Ureter (tissue), 1 donor: Measurements from ENCODE around the gene TFF3. TPM values are rescaled to one million over a fixed set of nuclear protein-coding genes. Genes with fewer than 3 reads are reported as not detected.

Experiments used
- DNase-seq: peaks from one replicate; pipeline ENCODE4 v3.0.0-alpha.2; 2020; ENCODE audit warnings: low spot score
- total RNA-seq: library from RNA; stranded (reverse); gene quantifications from one replicate; pipeline ENCODE4 v1.2.4, GENCODE V29; 2023
- donor health status: DM: yes; HTN: yes; CAD: no.

Gene TFF3
- total RNA-seq, 1 donor from 2014 or later = 3.0 TPM

- DNase-seq = peak; percentile 37
Observed at GRCh38 chr21:42346866-42347600, 31.8 kb upstream of the TFF3 start.

- DNase-seq = peak; percentile 18
Observed at GRCh38 chr21:42346441-42346840, 31.2 kb upstream of the TFF3 start.

GRCh38 chr21:42344631-42345030 lies 29.4 kb upstream of the TFF3 start:
- peak; percentile 32 for DNase-seq

- DNase-seq = peak; percentile 35
Observed at GRCh38 chr21:42343963-42344510, 28.8 kb upstream of the TFF3 start.

GRCh38 chr21:42343556-42343955 lies 28.3 kb upstream of the TFF3 start:
- DNase-seq = peak; percentile 18

DNA sequence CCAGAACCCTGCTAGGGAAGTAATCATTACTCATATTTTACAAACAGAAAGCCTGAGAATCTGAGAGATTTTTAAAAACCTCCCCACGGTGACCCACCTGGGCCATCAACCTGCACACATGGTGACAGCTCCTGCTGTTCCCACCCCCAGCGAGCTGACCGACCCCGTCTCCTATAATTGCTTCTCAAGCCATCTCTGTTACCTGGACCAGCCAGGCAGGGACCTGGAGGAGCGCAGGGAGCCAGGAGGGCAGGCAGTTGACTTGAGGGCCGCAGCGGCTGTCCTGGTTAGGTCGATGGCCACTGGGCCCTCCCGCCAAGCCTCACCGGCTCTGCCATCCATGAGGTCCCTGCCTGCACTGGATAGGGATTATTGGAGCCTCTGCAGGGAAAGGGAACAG lies 27.9 kb upstream of the TFF3 start:
- peak; percentile 29 for DNase-seq

DNA sequence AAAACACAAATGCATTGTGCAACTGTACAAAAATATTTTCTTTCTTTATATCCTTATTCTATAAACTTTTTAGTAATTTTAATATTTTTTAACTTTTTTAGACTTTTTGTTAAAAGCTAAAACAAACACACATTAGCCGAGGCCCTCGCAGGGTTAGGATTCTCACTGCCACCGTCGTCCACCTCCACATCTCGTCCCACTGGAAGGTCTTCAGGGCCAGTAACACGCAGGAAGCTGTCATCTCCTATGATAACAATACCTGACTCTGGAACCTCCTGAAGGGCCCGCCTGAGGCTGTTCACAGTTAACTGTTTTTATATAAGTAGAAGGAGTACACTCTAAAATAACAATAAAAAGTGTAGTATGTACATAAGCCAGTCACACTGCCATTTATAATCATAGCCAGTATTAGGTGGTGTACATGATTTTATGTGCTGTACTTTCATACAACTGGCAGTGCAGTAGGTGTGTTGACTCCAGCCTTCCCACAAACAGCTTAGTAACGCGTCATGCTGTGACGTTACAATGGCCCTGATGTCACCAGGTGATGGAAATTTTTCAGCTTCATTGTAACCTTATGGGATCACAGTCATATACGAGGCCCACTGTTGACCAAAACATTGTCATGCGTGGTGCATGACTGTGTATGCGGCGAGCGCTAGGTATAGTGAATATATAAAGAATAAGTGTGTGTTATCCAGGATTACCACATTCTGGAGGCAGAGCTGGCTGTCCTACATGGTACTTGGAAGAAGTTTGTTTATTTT lies 26.8 kb upstream of the TFF3 start:
- DNase-seq = no peak

- DNase-seq = peak; percentile 20
Observed at GRCh38 chr21:42340187-42341050, 25.2 kb upstream of the TFF3 start.

- DNase-seq = peak; percentile 38
Observed at GRCh38 chr21:42338729-42339715, 23.8 kb upstream of the TFF3 start.

DNA sequence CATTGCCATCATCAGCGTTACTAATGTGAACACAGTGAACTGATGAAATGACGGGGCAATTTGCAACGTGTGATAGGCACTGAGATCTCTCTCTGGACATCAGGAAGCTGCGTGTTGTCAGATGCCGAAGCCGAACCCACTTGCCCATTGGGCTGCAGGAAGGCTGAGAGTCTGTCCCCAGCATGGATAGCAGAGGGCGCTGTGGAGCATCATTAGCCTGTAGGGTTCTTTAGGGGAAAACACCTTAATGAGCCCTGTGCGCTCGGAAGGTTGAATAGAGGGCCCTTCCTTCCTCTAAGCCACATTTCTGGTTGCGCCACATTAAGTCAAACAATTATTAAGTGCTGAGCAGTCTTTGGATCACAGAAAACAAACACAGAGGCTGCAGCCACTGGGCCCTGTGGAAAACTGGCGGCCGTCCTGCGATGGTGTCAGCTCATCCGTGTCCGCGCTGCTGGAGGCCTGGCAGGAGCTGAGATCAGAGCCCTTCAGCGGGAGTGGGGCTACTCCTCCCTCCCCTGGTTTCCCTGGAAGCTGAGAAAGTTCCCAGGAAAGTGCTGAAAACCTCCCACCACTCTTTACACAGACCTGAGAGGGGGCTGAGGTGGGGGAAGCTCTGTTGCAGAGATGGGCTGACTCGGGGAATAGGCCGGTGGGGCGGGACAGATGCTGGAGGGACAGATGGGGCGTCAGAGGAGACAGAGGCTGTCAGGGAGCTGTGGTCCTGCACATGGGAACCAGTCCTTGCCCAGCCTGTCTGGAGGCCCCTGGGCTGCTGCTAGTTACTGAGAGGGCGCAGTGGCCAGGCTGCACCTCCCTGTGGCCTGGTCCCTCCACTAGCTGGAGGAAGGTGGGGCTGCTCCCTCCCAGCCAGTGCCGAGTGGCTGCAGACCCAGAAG lies 22.9 kb upstream of the TFF3 start:
- DNase-seq = peak; percentile 87

DNA sequence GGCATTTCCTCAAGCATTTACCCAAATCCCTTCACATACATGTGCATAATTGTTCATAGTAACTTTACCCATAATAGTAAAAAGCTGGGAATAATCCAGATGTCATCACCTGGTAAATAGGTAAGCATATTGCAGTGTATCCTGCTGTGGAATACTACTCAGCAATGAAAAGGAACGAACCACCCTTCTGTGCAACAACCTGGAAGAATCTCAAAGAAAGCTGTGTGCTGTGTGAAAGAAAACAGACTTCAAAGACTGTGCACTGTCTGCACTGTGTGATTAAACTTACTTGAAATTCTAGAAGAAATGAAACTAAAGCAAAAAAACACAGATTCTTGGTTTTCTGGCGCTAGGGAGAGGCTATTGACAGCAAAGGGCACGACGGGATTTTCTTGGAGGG lies 22.1 kb upstream of the TFF3 start:
- DNase-seq = no peak

- DNase-seq = peak; percentile 25
Observed at GRCh38 chr21:42336054-42336453, 20.8 kb upstream of the TFF3 start.

DNA sequence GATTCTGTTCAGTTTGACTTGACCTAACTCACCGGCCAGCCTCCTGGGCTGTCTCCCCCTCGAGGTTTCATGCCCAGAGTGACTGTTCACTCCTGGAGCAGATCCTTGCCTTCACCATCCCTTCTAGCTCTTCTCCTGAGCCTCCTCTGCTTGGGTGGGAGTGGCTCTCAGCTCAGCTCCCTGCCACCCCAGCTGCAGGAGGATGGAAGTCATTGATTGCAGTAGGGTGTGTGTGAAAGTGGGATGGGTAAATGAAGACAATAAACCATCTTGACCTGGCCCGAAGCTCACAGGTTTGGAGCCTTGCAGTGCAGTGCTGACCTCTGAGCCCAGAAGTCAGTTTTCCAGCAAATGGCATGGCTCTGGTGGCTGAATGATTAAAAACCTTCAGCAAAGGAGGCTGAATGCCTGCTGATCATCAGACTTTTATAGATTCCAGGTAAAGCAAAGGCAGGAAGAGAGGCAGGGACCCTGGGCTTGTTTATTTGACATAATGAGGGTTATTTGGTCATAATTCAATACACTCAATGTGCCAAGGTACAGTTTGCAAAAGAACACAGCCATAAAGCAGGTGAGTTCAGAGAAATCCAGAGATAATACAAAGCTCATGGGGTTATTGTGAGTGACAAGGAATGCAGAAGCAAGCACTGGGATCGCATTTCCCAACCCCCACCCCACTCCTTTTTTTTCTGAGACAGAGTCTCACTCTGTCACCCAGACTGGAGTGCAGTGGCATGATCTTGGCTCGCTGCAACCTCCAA lies 17.5 kb upstream of the TFF3 start:
- DNase-seq = peak; percentile 20

- no peak for DNase-seq
Observed at GRCh38 chr21:42331660-42332059, 16.5 kb upstream of the TFF3 start.

GRCh38 chr21:42330380-42331371 lies 15.5 kb upstream of the TFF3 start:
- no peak for DNase-seq

GRCh38 chr21:42324896-42325295 lies 9.7 kb upstream of the TFF3 start:
- no peak for DNase-seq

DNA sequence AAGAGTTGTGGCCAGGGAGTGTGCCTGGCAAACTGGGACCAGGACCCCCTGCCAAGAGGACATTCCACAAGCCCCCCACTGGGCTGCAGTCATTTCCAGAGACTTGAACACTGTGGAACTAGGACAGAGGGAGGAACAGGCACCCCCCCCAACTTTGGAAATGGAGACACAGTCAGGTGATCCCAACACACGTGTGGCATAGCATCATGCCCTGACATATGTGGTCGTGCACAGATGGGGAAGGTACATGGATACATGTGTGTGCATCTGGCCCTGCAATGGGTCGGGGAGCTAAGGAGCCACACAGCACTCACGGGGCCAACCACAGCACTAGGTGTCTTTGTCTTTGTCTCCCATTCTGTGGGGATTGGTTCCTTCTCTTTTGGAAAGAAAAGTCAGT lies 6.6 kb upstream of the TFF3 start:
- DNase-seq = peak; percentile 33

DNA sequence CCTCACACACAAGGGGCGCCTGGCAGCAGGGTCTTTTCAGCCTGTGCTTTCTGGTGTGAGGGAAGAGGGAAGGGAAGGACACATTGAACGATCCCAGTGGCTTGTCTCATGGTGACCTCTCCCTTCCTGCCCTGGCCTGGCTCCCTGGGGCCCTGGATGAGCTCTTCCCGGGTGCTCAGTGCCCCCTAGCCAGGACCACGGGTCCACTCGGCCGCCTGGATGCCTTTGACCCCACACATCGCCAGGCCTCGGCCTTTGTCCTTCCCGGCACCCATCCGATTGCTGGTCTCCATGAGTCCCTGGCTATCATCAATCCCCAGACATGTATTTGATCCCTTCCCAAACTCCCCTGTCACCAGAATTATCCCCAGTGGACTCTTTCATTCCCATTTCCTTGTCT lies 6.0 kb upstream of the TFF3 start:
- DNase-seq = peak; percentile 34
